ENCODE results near the gene MYD88. TPM values are rescaled to one million over a fixed set of nuclear protein-coding genes. Genes with fewer than 3 reads are reported as not detected.

The MYD88 gene
- total RNA-seq, 1 donor from 2014 or later, result 12.7 TPM

DNA sequence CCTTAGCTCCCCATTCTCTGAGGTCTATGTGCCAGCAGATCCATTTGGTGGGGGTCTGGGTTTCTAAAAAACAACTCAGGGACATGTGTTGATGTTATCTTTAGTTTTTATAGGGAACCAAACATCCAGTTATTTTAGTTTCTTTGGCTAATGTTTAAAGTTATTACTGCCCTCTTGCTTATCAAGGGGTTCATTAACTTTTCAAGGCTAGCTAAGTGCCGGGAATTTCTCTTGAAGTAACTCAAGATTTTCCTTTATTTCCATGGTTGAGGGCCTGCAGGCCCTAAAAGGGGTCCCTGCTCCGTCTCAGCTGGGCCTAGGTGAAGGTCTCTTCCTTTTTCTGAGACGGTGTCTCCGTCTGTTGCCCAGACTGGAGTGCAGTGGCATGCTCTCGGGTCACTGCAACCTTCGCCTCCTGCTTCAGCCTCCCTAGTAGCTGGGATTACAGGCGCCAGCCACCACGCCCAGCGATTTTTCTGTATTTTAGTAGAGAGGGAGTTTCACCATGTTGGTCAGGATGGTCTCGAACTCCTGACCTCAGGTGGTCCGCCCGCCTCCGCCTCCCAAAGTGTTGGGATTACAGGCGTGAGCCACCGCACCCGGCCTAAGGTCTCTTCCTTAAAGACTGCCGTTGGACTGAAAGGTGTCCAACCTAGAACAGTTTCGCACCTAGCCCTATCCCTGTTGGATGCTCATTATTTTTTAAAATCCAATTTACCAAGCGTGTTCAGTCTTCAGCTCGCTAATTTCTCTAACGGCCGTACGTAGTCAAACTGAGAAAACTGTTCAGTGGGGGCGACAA is 25.6 kb downstream of the MYD88 start:
- DNase-seq (ENCODE audit: low read depth, low spot score), result no peak

DNA sequence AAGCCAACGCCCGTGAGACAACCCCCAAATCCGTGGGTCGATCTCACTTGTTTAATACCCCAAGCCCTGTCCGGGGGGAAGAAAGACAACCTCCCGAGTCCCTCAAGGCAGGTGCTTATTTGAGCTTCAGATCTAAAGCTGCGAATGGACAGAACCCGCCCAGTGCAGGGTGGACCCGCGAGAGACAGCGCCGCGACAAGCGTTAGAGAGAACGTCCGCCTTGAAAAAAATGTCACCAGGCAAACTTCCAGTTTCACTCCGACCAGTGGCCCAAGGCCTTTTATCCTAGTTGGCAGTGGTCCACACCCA is 26.1 kb downstream of the MYD88 start:
- DNase-seq (ENCODE audit: low read depth, low spot score), result no peak

DNA sequence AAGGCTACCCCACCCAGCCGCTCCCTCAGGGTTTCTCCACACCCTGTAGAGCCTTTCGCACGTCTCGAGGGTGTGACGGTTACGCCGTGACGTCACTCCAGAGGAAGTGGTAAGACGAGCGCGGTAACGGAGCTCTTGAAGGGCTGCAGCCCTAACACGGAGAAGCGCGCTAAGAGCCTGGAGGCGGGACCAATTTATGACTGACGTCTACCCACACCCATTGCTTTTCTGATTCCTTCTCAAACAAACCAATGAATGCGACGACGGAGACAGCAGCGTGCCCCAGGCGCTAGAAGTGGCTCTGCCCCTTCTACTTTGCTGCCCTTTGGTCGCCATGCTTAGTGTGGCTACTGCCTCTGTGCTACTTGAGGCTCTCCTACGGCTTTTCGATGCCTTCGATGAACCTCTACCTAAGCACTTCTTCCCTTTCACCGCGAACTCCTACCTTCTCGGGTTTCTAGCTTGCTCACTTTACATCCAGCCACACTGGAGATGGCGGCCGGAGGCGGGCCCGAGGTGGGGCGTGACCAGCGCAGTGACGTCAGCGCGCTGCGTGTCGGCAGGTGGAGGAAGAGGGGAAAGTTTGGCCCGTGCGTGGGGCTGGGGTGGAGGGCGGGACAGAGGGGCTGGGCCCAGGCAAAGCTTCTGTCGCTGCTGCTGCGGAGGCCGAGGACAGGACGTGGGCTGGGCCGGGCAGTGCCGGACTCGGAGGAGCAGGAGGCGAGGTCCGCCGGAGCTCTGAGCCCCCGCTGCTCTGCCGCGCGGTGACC is 26.7 kb downstream of the MYD88 start, which contains the start of gene OXSR1:
Gene OXSR1 (plus strand): TSS at position 586 of the 770 bp plus-strand sequence. CDS start 340 bp downstream, outside the sequence.
- DNase-seq (ENCODE audit: low read depth, low spot score), result peak; percentile 100

DNA sequence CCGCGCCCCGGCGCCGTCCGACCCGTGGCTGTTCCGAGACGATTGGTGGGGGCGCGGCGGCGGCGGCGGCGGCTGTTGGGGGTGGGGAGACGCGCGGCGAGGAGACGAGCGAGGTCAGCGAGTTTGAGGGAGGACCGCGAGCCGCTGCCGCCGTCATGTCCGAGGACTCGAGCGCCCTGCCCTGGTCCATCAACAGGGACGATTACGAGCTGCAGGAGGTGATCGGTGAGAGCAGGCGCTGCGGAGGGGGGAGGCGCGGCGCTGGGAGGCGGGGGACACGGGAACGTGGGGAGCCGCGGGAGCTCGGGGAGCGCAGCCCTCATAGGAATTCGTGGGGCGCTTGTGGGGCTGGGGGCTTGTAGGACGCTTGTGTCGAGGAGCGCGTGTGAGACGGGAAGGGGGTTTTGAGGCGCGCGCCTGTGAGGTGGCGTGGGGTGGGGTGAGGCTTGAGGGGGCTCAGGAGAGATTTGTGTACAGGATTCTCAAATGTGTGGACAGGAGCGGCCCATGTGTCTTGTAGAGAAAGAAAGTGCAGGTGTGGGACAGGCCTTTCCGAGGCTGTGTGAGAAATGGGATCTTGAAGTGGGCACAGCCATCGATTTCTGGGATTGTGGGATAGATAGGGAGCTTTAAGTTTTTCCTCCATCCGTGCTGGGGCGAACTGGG is 27.4 kb downstream of the MYD88 start:
- DNase-seq (ENCODE audit: low read depth, low spot score), result no peak

DNA sequence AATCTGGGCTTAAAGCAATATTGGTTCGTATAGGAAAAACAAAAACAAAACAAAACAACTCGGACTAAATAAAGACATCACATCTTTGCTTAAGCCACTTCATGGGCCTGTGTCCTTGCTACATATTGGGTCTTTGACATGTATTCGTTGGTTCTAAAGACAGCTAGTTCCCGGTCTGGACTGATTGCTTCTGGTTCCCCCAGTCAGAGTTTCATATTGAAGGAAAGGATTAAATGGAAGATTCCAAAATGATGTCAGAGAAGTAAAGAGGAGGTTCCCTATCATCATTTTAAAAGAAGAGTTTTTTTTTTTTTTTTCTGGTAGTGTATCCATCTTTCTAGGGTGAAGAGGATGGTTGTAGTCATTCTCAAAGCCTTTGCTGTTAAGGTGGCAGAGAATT is 29.1 kb downstream of the MYD88 start:
- DNase-seq (ENCODE audit: low read depth, low spot score), result no peak

DNA sequence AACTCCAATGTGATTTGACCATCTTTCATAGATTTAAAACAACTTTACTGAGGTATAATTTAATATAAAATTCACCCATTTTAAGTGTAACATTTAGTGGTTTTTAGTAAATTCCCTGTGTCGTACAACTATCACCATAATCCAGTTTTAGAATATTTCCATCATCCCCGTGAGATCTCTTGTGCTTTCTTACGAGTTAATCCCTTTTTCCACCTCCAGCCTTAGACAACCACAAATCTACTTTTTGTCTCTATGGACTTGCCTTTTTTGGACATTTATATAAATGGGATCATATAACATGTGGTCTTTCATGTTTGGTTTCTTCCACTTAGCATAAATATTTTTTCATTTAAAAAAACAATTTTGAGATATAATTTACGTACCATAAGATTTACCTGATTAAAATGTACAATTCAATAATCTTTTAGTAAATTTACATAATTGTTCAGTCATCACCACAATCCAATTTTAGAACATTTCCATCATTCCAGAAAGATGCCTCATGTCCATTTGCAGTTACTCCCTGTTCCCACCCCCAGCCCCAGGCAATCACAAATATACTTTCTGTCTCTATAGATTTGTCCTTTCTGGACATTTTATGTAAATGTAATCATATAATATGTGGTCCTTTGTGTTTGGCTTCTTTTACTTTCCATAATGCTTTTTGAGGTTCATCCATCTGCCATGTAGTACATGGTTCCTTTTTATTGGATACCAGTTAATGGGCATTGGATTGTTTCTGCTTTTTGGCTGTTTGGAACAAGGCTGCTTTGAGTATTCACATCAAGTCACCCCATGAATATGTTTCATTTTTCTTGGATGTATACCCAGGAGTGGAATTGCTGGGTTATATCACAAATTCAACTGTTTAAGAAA is 29.9 kb downstream of the MYD88 start:
- DNase-seq (ENCODE audit: low read depth, low spot score), result no peak

DNA sequence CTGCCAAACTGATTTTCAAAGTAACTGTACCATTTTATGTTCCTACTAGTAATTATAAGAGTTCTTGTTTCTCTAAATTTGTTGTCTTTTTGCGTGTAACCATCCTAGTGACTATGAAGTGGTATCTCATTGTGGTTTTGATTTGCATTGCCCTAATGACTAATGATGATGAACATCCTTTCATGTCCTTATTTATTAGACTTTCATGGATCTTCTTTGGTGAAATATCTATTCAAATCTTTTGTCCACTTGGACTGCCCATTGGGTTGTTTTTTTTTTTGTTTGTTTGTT is 30.5 kb downstream of the MYD88 start:
- no peak for DNase-seq (ENCODE audit: low read depth, low spot score)

DNA sequence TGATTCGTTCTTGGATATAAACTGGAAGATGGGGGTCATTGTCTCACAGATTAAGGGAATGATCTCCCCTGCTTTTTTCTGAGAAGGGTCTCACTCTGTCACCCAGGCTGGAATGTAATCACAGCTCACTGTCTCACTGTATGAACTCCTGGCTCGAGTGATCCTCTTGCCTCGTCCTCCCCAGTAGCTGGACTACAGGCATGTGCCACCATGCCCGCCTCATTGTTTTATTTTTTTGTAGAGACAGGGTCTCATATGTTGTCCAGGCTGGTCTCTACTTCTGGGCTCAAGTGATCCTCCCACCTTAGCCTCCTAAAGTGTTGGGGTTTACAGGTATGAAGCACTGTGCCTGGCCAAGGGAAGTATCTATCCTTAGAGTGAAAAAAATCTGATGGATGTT is 32.3 kb downstream of the MYD88 start:
- no peak for DNase-seq (ENCODE audit: low read depth, low spot score)

DNA sequence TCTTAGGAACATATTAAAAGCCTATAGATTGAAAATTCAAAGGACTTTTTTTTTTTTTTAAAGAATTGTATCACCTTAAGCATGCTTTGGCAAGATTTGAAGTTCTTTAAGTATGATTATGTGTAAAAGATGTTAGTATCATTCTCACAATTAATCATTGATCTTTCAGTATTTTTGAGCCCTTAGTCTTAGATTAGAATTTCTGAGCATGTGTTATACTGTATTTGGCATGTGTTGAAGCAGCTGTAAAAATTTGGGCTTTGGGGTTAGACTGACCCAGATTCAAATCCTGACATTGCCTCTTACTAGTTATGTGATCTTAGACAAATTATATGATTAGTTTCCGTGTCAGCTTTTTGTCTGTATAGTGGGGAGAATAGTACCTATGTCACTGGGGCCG is 33.2 kb downstream of the MYD88 start:
- no peak for DNase-seq (ENCODE audit: low read depth, low spot score)

DNA sequence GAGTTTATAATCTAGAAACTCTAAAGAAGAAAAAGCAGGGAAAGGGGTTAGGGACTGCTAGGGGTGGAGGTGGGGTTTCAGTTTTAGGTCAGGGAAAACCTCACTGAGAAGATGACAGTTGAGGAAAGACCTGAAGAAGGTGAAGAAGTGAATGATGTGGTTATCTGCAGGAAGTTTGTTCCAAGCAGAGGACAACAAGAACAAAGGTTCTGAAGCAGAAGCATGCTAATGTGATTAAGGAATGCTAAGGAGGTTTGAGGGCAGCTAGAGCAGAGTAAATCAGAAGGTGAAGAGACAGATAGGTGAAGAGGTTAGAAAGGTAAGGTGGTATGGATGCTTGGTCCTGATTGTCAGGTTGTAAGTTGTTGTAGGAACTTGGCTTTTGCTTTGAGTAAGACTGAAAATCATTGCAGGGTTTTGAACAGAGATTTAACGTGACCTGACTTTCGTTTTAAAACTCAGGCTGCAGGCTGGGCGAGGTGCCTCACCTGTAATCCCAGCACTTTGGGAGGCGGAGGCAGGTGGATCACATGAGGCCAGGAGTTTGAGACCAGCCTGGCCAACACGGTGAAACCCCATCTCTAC is 35.5 kb downstream of the MYD88 start:
- DNase-seq (ENCODE audit: low read depth, low spot score), result no peak

DNA sequence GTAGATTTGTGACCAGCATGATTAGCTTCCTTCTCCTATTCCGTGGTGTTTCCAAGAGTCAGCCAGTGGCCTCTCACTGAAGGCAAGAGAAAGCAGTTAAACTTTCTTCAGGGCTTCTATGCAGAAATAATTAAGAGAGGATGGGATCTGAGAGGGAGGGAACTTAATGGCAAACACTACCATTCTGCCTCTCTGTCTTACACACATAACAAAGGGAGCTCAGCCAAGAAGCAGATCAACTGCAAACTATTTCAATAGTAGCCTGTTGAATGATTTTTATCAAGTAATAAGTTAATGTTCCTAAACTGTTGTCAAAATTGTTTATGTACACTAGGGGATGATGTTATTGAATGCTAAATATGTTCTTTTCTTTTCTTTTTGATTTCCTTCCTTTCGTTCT is 38.7 kb downstream of the MYD88 start:
- DNase-seq (ENCODE audit: low read depth, low spot score), result no peak

DNA sequence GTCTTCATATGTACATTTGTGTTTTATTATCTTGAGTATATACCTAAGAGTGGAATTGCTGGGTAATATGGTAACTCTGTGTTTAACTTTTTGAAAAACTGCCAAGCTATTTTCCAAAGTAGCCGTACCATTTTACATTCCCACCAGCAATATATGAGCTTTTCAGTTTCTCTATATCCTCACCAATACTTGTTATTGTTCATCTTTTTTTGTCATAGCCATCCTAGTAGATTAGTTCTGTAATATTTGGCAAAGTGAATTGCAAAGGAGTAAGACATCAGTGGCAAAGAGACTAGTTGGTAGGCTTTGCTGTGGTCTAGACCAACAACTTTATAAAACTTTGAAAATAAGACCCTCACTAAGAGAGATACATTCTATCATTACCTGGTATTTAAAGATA is 48.3 kb downstream of the MYD88 start:
- DNase-seq (ENCODE audit: low read depth, low spot score), result no peak

DNA sequence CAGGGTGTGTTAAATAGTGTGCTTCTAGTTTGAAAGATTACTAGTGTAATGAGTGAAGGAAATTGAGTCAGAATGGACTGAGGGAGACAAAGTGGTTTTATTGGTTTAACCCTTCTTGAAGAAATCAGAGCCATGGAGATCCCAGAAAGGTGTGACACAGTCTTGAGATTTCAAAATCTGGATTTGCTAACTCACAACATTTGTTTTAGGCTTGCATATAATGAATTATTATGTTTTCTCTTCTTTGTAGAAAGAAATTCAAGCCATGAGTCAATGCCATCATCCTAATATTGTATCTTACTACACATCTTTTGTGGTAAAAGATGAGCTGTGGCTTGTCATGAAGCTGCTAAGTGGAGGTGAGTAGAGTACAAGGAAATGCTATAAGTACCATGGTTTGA is 52.0 kb downstream of the MYD88 start:
- no peak for DNase-seq (ENCODE audit: low read depth, low spot score)

Other genes with a start within 250 kb of the MYD88 start
- 5.6 and 8.1 TPM in 2 replicates for gene VILL, start 147.9 kb upstream of the MYD88 start, total RNA-seq
- gene PLCD1, start 109.0 kb upstream of the MYD88 start, total RNA-seq, result 16.5 and 23.3 TPM in 2 replicates
- gene DLEC1, start 99.5 kb upstream of the MYD88 start, total RNA-seq, result not detected in 2 replicates
- gene ACAA1, start 1.5 kb upstream of the MYD88 start, total RNA-seq, result 51.5 and 52.7 TPM in 2 replicates
- 36.6 and 45.9 TPM in 2 replicates for gene OXSR1, start 26.9 kb downstream of the MYD88 start, total RNA-seq
- 0.13 and 0.18 TPM in 2 replicates for gene SLC22A13, start 127.2 kb downstream of the MYD88 start, total RNA-seq
- under 0.01 and 0.14 TPM in 2 replicates for gene SLC22A14, start 143.6 kb downstream of the MYD88 start, total RNA-seq
- gene XYLB, start 208.1 kb downstream of the MYD88 start, total RNA-seq, result 3.7 and 3.9 TPM in 2 replicates